HG03064 (cell line): ENCODE measurements around the gene ACSS1.

Experiments
- ATAC-seq: cut with Tn5 transposase; IDR thresholded peaks from one replicate; pipeline ENCODE4 v1.9.1; 2021; ENCODE audit warnings: low read depth; ENCODE audit not compliant: unreplicated experiment

The ACSS1 gene

GRCh38 chr20:24981282-24981681 is 76.7 kb downstream of the ACSS1 start:
- ATAC-seq: no peak

GRCh38 chr20:24980291-24981053 is 77.5 kb downstream of the ACSS1 start:
- no peak for ATAC-seq

DNA sequence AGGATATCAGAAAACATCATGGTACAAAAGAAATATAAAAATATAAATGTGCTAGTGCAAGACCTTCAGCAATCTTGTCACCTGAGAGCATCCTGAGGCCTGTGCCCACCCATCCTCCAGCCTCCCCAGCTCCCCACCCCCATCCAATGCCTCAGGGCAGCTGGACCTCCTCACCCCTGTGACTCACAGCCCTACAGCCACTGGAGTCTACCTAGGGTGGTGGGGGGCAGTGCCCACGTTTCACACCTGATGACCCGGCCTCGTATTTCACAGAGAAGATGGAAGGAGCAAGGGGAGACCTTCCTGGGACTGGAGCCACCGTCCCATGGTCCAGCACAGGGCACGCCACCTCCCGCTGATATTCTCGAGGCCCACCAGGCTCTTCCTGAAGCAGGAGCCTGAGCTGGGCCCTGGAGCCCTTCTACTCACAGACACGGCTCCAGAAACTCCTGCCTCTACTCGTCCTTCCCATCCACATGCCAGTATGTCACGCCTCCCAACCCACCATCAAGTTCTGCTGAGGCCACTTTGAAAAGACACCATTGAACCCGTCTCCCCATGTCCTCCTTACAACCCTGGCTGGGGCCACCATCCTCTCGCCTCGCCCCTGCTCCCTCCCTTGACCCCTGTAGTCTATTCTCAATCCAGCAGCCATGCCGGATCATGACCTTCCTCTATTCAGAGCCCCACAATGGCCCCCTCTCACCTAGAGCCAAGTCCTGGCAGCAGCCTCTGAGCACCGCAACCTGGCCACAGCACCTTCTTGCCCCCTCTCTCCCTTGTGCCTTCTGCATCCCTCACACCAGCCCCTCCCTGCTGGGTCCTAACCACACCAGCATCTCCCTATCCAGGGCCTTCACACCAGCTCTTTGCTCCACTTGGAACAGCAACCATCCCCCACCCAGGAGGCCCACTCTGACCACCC is 78.6 kb downstream of the ACSS1 start:
- ATAC-seq: no peak

DNA sequence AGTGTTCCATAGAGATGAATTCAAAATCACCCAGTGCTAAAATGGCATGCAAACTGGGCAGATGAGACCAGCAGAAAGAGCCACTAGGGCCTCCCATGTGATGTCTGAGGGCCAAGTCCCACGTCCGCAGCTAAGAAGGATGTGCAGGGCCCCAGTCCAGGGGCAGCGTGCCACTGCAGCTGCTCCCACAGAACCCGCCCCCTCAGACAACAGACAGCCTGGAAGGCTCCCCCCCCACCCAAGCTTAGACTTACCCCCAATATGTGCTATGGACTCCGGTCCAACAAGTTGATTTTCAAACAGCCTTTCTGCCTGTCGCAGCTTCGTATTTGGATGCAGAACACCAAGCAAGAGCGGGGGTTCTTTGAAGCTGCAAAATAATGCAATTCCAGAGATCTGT is 79.4 kb downstream of the ACSS1 start:
- no peak for ATAC-seq

GRCh38 chr20:24977797-24978196 is 80.1 kb downstream of the ACSS1 start:
- ATAC-seq: no peak

DNA sequence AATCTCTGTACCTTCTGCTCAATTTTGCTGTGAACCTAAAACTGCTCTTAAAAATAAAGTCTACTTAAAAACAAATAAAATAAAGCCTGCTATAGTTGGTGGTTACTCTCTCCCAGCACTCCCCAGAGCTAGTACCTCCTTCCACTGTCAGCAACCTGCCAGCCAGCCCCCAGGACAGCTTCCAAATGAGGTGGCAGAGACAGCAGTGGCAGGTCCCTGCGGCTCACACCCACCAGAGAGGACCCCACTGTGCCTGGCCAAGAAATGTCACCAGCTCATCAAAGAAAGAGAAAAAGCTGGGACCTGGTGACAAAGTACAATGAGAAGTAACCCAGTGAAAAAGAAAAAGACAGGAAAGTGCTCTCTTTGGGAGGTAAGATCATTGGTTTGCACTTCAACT is 80.6 kb downstream of the ACSS1 start:
- ATAC-seq: no peak

GRCh38 chr20:24972341-24972740 is 85.6 kb downstream of the ACSS1 start:
- no peak for ATAC-seq

DNA sequence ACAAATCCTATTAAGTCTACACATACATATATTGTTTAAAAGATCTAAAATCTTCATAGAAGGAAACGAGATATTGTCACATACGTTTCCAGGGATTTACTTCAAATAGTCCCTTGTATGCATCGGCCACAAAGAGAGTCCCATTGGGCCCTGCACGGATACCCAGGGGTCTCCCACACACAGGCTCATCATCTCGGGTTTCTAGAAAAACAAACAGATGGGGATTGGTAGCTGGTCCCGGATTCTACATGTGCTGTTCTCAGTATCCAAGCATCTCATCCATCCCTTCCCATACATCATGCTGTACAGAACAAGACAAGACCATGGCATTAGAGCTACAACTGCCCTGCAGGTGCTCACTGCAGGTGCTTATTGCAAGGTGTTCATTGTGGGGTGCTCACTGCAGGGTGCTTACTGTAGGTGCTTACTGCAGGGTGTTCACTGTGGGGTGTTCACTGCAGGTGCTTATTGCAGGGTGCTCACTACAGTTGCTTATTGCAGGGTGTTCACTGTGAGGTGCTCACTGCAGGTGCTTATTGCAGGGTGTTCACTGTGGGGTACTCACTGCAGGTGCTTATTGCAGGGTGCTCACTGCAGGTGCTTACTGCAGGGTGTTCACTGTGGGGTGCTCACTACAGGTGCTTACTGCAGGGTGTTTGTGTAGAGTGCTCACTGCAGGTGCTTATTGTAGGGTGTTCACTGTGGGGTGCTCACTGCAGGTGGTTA is 86.4 kb downstream of the ACSS1 start:
- ATAC-seq: no peak

DNA sequence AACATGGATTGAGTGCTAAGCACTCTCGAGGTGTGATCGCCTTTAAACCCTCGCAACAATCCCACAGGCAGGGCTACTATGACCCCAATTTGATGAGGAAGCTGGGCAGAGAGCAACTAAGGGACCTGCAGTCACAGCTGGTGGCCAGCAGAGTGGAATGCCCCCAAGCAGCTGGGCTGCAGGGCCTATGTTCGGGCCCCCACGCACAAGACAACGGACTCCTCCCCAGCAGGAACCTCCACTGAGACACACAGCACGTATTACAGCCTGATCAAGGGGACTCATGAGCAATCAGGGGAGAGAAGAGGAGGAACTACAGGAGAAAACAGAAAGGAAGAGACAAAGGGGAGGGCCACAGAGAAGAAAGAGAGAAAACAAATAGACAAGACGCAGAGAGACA is 87.2 kb downstream of the ACSS1 start:
- no peak for ATAC-seq

- no peak for ATAC-seq
Observed at GRCh38 chr20:24970030-24970553, 87.8 kb downstream of the ACSS1 start.

DNA sequence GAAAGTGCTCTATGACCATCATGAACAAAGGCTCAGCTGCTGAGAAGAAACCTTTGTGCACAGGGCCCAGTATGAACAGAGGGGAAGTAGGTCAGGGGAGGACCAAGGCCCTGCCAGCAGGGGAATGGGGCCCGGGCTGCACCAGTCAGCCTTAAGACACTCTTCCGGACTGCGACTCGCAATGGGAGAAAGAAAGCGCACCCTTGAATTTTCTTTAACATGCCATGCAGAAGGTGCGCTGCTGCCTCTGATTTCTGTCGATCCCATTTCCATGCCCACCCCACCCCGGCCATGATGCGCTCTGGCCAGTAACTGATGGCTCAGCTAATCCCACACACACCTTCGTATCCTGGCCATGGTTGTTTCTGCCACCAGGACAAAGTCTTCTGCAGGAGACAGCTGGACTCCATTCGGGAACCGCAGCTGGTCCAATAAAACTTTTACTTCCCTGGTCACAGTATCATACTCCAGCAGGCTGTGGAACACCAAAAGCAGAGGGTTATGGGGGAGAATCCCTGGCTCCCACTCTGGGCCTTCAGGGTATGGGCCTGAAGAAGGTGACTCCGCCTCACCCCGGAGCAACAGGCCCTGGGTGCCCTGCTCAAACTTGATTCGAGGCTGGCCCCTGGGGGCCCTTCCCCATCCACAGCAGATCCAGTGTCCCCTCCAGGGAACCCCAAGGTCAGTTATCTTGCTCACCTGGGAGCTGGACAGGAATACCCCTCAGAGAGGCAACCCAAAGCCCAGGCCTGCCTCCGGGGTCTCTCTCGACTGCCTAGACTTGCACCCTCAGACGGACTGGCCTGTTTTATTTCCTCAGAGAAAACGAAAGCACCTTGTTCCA is 88.5 kb downstream of the ACSS1 start:
- no peak for ATAC-seq

- no peak for ATAC-seq
Observed at GRCh38 chr20:24968278-24968800, 89.6 kb downstream of the ACSS1 start.

DNA sequence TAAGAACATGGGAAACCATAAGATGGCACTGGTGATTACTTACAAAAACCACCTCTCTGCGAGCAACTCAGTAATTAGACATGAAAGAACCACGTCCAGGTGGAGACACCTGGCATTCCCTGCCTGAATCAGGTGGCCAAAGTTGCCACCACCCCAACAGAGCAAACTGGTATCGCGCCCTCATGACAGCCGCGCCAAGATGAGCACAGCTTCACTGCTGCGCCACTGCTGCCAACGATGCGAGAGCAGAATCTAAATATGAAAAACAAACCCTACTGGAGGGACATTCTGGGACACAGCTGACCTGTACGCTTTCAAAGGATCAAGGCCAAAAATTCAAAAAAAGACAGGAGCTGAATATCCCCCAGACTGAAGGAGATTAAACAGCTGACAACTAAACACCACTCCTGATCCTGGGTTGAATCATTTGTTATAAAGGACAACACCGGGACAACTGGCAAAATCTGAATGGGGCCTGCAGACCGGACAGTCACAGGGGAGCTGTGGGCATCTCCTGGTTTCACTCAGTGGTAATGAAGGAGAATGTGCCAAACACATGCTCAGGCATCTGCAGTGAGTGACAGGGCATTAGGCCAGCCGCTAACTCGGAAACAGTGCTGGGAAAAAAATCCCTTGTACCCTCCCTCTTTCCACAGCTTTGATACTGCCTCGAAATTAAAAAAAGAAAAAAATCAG is 91.5 kb downstream of the ACSS1 start:
- ATAC-seq: no peak

DNA sequence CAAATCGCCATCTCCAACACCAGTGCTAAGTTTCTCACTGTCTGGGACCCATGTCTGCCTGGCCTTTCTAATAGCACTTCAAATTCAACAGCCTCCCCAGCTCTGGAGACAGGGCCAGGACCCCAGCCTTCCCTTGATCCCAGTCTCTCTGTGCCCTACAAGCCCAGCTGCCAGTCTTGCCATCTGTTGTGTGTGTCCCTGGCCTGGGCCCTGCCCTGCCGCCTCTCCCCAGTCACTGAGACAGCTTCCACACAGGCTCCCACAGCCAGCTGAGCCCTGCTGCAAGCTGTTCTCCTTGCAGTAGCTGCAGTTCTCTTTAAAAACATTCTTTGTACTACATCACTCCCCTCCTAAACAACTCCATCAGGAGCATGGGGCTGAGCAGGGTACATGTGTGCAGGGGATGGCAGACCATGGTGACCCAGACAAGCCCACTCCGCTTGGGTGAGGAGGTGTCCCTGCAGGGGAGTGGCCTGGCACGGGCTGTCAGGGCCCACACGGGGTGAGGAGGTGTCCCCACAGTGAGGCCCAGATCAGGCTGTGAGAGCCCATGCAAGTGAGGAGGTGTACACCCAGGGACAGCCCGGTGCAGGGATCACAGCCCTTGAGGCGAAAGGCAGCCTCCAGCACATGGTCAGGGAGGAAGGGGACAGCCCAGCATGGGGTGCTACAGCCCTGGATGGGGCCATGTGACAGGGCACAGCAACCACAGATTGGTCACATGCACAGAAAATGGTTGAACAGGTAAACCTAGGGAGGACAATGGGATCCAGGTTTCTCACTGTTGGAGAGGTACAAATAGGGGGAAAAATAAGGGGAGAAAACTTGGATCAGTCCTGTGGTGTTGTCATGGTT is 92.6 kb downstream of the ACSS1 start:
- no peak for ATAC-seq

- no peak for ATAC-seq
Observed at GRCh38 chr20:24964506-24964840, 93.5 kb downstream of the ACSS1 start.

DNA sequence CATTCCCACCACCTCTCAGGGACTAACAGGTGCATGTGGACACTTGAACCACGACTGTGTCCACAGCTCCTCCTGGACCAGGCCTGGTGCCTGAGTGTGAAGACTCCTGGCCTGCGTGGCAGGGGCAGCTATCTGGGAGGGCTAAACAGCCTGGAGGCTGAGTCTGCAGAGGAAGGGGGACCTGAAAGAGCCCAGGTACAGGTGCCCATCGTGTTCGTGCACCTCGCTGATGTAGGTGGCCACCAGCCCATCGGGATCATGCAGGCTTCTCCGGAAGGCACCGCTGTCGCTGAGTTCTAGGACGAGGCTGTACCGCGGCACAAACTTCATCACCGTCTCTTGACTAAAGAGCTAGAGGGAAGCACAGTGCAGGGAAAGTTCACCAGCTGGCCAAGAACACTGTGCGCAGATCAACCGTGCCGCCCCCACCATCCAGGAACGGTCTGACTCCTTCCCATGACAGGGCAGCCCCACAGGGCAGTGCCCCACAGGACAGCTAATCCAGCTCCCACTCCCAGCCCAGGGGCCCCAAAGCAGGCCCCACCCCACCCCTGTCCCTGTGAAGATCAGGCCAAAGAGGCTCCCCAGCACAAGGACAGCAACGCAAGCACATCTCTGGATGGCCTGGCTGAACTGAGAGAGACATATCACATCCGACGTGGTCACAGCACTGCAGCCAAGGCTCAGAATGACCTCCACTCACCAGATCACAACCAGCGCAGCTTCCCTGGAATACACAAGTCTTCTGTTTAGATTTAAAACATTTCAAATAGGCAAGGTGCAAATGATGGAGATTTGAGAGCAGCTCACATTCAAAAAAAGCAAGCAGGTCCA is 94.0 kb downstream of the ACSS1 start:
- no peak for ATAC-seq

- ATAC-seq: no peak
Observed at GRCh38 chr20:24962510-24962909, 95.4 kb downstream of the ACSS1 start.

GRCh38 chr20:24962182-24962492 is 95.8 kb downstream of the ACSS1 start:
- no peak for ATAC-seq
